CD14-positive monocyte (primary cell): ENCODE results near the gene CDH5. TPM values are rescaled to one million over a fixed set of nuclear protein-coding genes. Genes with fewer than 3 reads are reported as not detected.

Experiments
- DNase-seq, 3 donors: peaks; one replicate each; pipeline ENCODE4 v3.0.0-alpha.2; 2011 to 2022
- H2AFZ ChIP-seq: 2 replicates; pipeline ENCODE4 v1.6.0; 2012; ENCODE audit warnings: mild to moderate bottlenecking, low read depth, low read length, inconsistent platforms; ENCODE audit not compliant: insufficient read depth, poor library complexity, severe bottlenecking
- H3K27ac ChIP-seq, 2 donors: 1 replicate in 1 of 2; 2 replicates in 1 of 2; pipeline ENCODE4 v1.5.1; 2012 to 2013; ENCODE audit warnings: low read length in 2 of 2, control low read depth in 1 of 2, inconsistent platforms in 1 of 2, low read depth in 1 of 2, mild to moderate bottlenecking in 1 of 2
- H3K27me3 ChIP-seq, 2 donors: one replicate each; pipeline versions ENCODE4 v1.6.0 to v1.6.1; 2011 to 2013; ENCODE audit warnings: low read length in 2 of 2; ENCODE audit not compliant: control insufficient read depth in 2 of 2, insufficient read depth in 2 of 2
- H3K36me3 ChIP-seq, 2 donors: replicated peaks in 1 of 2; 1 replicate in 1 of 2; 2 replicates in 1 of 2; pipeline versions ENCODE4 v1.5.1 to v1.6.1; 2012 to 2013; ENCODE audit warnings: low read length in 2 of 2, control low read depth in 1 of 2, inconsistent platforms in 1 of 2, mild to moderate bottlenecking in 1 of 2; ENCODE audit not compliant: insufficient read depth in 2 of 2, control insufficient read depth in 1 of 2
- H3K4me1 ChIP-seq, 2 donors: 1 replicate in 1 of 2; 2 replicates in 1 of 2; pipeline versions ENCODE4 v1.5.1 to v1.6.1; 2012 to 2013; ENCODE audit warnings: low read length in 2 of 2, control low read depth in 1 of 2, inconsistent platforms in 1 of 2, mild to moderate bottlenecking in 1 of 2, moderate library complexity in 1 of 2; ENCODE audit not compliant: insufficient read depth in 2 of 2, control insufficient read depth in 1 of 2
- H3K4me2 ChIP-seq: replicated peaks from 2 replicates; pipeline ENCODE3; 2012; ENCODE audit warnings: low read length, moderate library complexity, mild to moderate bottlenecking; ENCODE audit not compliant: poor library complexity, severe bottlenecking; ENCODE audit errors: extremely low read depth
- H3K4me3 ChIP-seq, 3 experiments: fragments of 200-600 bp in 1 of 3; sonication (generic) in 1 of 3; replicated peaks in 1 of 3; 1 replicate in 2 of 3; 2 replicates in 1 of 3; pipeline ENCODE4 v1.5.1; 2011 to 2013; ENCODE audit warnings: low read length in 3 of 3, mild to moderate bottlenecking in 3 of 3, control low read depth in 2 of 3, low read depth in 2 of 3, inconsistent platforms in 1 of 3, moderate library complexity in 1 of 3
- H3K79me2 ChIP-seq: 2 replicates; pipeline ENCODE4 v1.6.0; 2012; ENCODE audit warnings: mild to moderate bottlenecking, control low read depth, inconsistent platforms, low read length, moderate library complexity; ENCODE audit not compliant: insufficient read depth
- H3K9ac ChIP-seq: 2 replicates; pipeline ENCODE4 v1.6.0; 2017; ENCODE audit warnings: low read length, mild to moderate bottlenecking; ENCODE audit not compliant: insufficient read depth, poor library complexity, severe bottlenecking
- H3K9me3 ChIP-seq, 2 donors: replicated peaks in 1 of 2; 1 replicate in 1 of 2; 2 replicates in 1 of 2; pipeline versions ENCODE4 v1.5.1 to v1.6.1; 2012 to 2013; ENCODE audit warnings: low read length in 2 of 2, control low read depth in 1 of 2; ENCODE audit not compliant: control insufficient read depth in 1 of 2, insufficient read depth in 1 of 2
- H4K20me1 ChIP-seq: 2 replicates; pipeline ENCODE4 v1.6.0; 2012; ENCODE audit warnings: mild to moderate bottlenecking, low read length, control low read depth, moderate library complexity; ENCODE audit not compliant: insufficient read depth
- H3K27ac Mint-ChIP-seq, 7 donors: one replicate each; pipeline ENCODE4 v1.8.0; 2020; ENCODE audit warnings: mild to moderate bottlenecking in 7 of 7, mixed read lengths in 7 of 7, moderate library complexity in 6 of 7, inconsistent platforms in 2 of 7
- H3K27me3 Mint-ChIP-seq, 3 donors: one replicate each; pipeline ENCODE4 v1.8.0; 2021 to 2022; ENCODE audit warnings: low read depth in 3 of 3, mild to moderate bottlenecking in 3 of 3, mixed read lengths in 3 of 3, moderate library complexity in 3 of 3, inconsistent platforms in 1 of 3
- H3K36me3 Mint-ChIP-seq, 2 donors: one replicate each; pipeline ENCODE4 v1.8.0; 2020; ENCODE audit warnings: mixed read lengths in 2 of 2, inconsistent platforms in 1 of 2, mild to moderate bottlenecking in 1 of 2
- H3K4me1 Mint-ChIP-seq: one replicate; pipeline ENCODE4 v1.8.0; 2020; ENCODE audit warnings: mild to moderate bottlenecking, mixed read lengths
- H3K4me3 Mint-ChIP-seq, 2 donors: one replicate each; pipeline ENCODE4 v1.8.0; 2020; ENCODE audit warnings: mild to moderate bottlenecking in 2 of 2, mixed read lengths in 2 of 2, moderate library complexity in 1 of 2
- H3K9me3 Mint-ChIP-seq, 7 donors: one replicate each; pipeline ENCODE4 v1.8.0; 2020 to 2022; ENCODE audit warnings: mixed read lengths in 7 of 7, mild to moderate bottlenecking in 6 of 7, moderate library complexity in 6 of 7, inconsistent platforms in 2 of 7
- CTCF ChIP-seq: fragments of 200-600 bp; IDR thresholded peaks from one replicate; pipeline ENCODE4 v1.8.0; 2022; ENCODE audit warnings: antibody characterized with exemption, mild to moderate bottlenecking
- whole genome bisulfite sequencing: methylation state at CpG from one replicate; pipeline ENCODE4 v1.1.5; 2013; ENCODE audit warnings: missing lambda C conversion rate; ENCODE audit not compliant: insufficient coverage; 5-methylcytosine and 5-hydroxymethylcytosine counted together
- intact Hi-C, 2 donors: fragments of 100-400 bp; cut with micrococcal nuclease; formaldehyde crosslinking; loops; one replicate each; pipeline versions ENCODE4 v1.15.0 to v1.15.1; 2023
- polyA plus RNA-seq, 3 donors: library from polyadenylated mRNA; depleted of rRNA in 1 of 3; unstranded in 2 of 3; stranded (reverse) in 1 of 3; fragments of 300-500 nt in 2 of 3; fragments of >200 nt in 1 of 3; fragmentation: Illumina TruSeq in 2 of 3; gene quantifications; 1 replicate in 2 of 3; 2 replicates in 1 of 3; pipeline ENCODE4 v1.2.3, GENCODE V29; 2012 to 2021

Gene CDH5
- polyA plus RNA-seq, 3 donors, result 0.12 to 0.22 TPM; not detected in 1

GRCh38 chr16:66382966-66383299 lies 16.4 kb downstream of the CDH5 start:
- Mint-ChIP-seq H3K27me3 (peaks cover 0 to 12% (median 5%) of the 10 kb centered on the region in 3 donors), H3K27ac (no peak overlapping the region), H3K36me3 (no peaks in the 10 kb centered on the region), H3K4me1 (peaks cover 3% of the 10 kb centered on the region), H3K4me3 (no peak overlapping the region), H3K9me3 (peaks cover 0 to 6% (median 1%) of the 10 kb centered on the region in 7 donors)
- WGBS, result no CpG with 5 or more reads among the region's 3 CpGs
- intact Hi-C loops, result no loop called here
- no peaks in the 10 kb centered on the region for H3K9me3 ChIP-seq
- no peak overlapping the region for H3K9ac ChIP-seq
- no peak for DNase-seq
- H4K20me1 ChIP-seq, result no peaks in the 10 kb centered on the region
- no peak overlapping the region for H3K4me2 ChIP-seq
- H3K79me2 ChIP-seq, result no peaks in the 10 kb centered on the region
- H2AFZ ChIP-seq, result no peak overlapping the region
- no peak for TF ChIP-seq CTCF
- no peak overlapping the region for H3K4me3 ChIP-seq
- H3K4me1 ChIP-seq, result no peaks in the 10 kb centered on the region
- H3K27me3 ChIP-seq, result no peaks in the 10 kb centered on the region
- no peaks in the 10 kb centered on the region for H3K36me3 ChIP-seq
- H3K27ac ChIP-seq, result no peak overlapping the region

- H3K79me2 ChIP-seq, result no peaks in the 10 kb centered on the region
- intact Hi-C loops, result no loop called here
- Mint-ChIP-seq H3K4me1 (no peaks in the 10 kb centered on the region), H3K9me3 (peaks cover 0 to 6% (median 1%) of the 10 kb centered on the region in 7 donors), H3K27me3 (peaks cover 0 to 12% (median 6%) of the 10 kb centered on the region in 3 donors), H3K27ac (no peak overlapping the region), H3K4me3 (no peak overlapping the region), H3K36me3 (no peaks in the 10 kb centered on the region)
- no peak overlapping the region for H3K4me2 ChIP-seq
- H3K36me3 ChIP-seq, result no peaks in the 10 kb centered on the region
- no peak overlapping the region for H3K9ac ChIP-seq
- TF ChIP-seq CTCF, result no peak
- no peaks in the 10 kb centered on the region for H3K4me1 ChIP-seq
- no peak overlapping the region for H2AFZ ChIP-seq
- 95% methylated on average over 4 of the region's 4 CpGs for WGBS
- H3K4me3 ChIP-seq, result no peak overlapping the region
- no peak overlapping the region for H3K27ac ChIP-seq
- no peaks in the 10 kb centered on the region for H3K27me3 ChIP-seq
- H3K9me3 ChIP-seq, result no peaks in the 10 kb centered on the region
- H4K20me1 ChIP-seq, result no peaks in the 10 kb centered on the region
- DNase-seq, result no peak
Observed at GRCh38 chr16:66383551-66383950, 17.1 kb downstream of the CDH5 start.
